ENCODE measurements around the gene SLC43A1. TPM values are rescaled to one million over a fixed set of nuclear protein-coding genes. Genes with fewer than 3 reads are reported as not detected.
A peak's percentile ranks its signal among the peaks of the same experiment; 100 is the strongest.
"Not testable (repeated sequence)": the region's sequence is repeated elsewhere in the genome, so short reads cannot be mapped to it uniquely, and the experiment has no call there.

SLC43A1 gene
- polyA plus RNA-seq, 3 donors: 5.4 to 6.2 (median 5.8) TPM

- H2AFZ ChIP-seq (ENCODE audit: insufficient read depth, low read depth, low read length, poor library complexity, severe bottlenecking): no peak overlapping the region
- Mint-ChIP-seq H3K9me3 (no peaks in the 10 kb centered on the region), H3K36me3 (peaks cover 0 to 6% of the 10 kb centered on the region in 2 donors), H3K27ac (no peak overlapping the region), H3K4me1 (no peaks in the 10 kb centered on the region), H3K27me3 (ENCODE audit: low read depth in 3 of 3) (peaks cover 0 to 5% (median 0%) of the 10 kb centered on the region in 3 donors), H3K4me3 (no peak overlapping the region)
- H3K9me3 ChIP-seq (replicated peaks in 1 of 2; ENCODE audit: control insufficient read depth in 1 of 2, insufficient read depth in 1 of 2, low read length in 2 of 2): no peaks in the 10 kb centered on the region
- no peak overlapping the region for H3K9ac ChIP-seq (ENCODE audit: insufficient read depth, low read length, poor library complexity, severe bottlenecking)
- intact Hi-C loops (cut with micrococcal nuclease): loop anchor here in 1 of 2 donors (10.0 kb wide), 1 partner anchor 165 kb away; no protein-coding TSS in a partner anchor
- no peaks in the 10 kb centered on the region for H3K36me3 ChIP-seq (replicated peaks in 1 of 2; ENCODE audit: control insufficient read depth in 1 of 2, insufficient read depth in 2 of 2, low read length in 2 of 2)
- H3K27me3 ChIP-seq (ENCODE audit: control insufficient read depth in 2 of 2, insufficient read depth in 2 of 2, low read length in 2 of 2): no peaks in the 10 kb centered on the region
- 100% methylated on average over 1 of the region's 1 CpG for WGBS (ENCODE audit: insufficient coverage)
- H3K27ac ChIP-seq (ENCODE audit: low read depth in 1 of 2, low read length in 2 of 2): no peak overlapping the region
- no peak overlapping the region for H3K4me2 ChIP-seq (replicated peaks; ENCODE audit: extremely low read depth, low read length, poor library complexity, severe bottlenecking)
- TF ChIP-seq CTCF (IDR thresholded peaks at IDR 0.05): no peak
- no peak overlapping the region for H3K4me3 ChIP-seq (replicated peaks in 1 of 3; ENCODE audit: low read depth in 2 of 3, low read length in 3 of 3)
- H3K79me2 ChIP-seq (ENCODE audit: insufficient read depth, low read length): no peaks in the 10 kb centered on the region
- H3K4me1 ChIP-seq (ENCODE audit: control insufficient read depth in 1 of 2, insufficient read depth in 2 of 2, low read length in 2 of 2): no peaks in the 10 kb centered on the region
- no peaks in the 10 kb centered on the region for H4K20me1 ChIP-seq (ENCODE audit: insufficient read depth, low read length)
- no peak for DNase-seq
Observed at GRCh38 chr11:57539342-57539741, 23.8 kb upstream of the SLC43A1 start.

- Mint-ChIP-seq H3K27ac (peak within 1 kb of the TSS in 2 of 7 donors; percentile 38 to 70), H3K9me3 (no peaks in the 10 kb centered on the region), H3K4me1 (no peaks in the 10 kb centered on the region), H3K36me3 (peaks cover 0 to 4% of the 10 kb centered on the region in 2 donors), H3K4me3 (no peak within 1 kb of the TSS), H3K27me3 (ENCODE audit: low read depth in 3 of 3) (peaks cover 0 to 1% (median 0%) of the 10 kb centered on the region in 3 donors)
- Histone ChIP-seq H3K4me3 (replicated peaks in 1 of 3; ENCODE audit: low read depth in 2 of 3, low read length in 3 of 3) (no peak within 1 kb of the TSS), H3K9me3 (replicated peaks in 1 of 2; ENCODE audit: control insufficient read depth in 1 of 2, insufficient read depth in 1 of 2, low read length in 2 of 2) (no peaks in the 10 kb centered on the region), H4K20me1 (ENCODE audit: insufficient read depth, low read length) (no peaks in the 10 kb centered on the region), H3K36me3 (replicated peaks in 1 of 2; ENCODE audit: control insufficient read depth in 1 of 2, insufficient read depth in 2 of 2, low read length in 2 of 2) (no peaks in the 10 kb centered on the region), H3K4me2 (replicated peaks; ENCODE audit: extremely low read depth, low read length, poor library complexity, severe bottlenecking) (no peak within 1 kb of the TSS), H3K27ac (ENCODE audit: low read depth in 1 of 2, low read length in 2 of 2) (no peak within 1 kb of the TSS), H3K4me1 (ENCODE audit: control insufficient read depth in 1 of 2, insufficient read depth in 2 of 2, low read length in 2 of 2) (no peaks in the 10 kb centered on the region), H3K9ac (ENCODE audit: insufficient read depth, low read length, poor library complexity, severe bottlenecking) (no peak within 1 kb of the TSS), H3K79me2 (ENCODE audit: insufficient read depth, low read length) (no peaks in the 10 kb centered on the region), H2AFZ (ENCODE audit: insufficient read depth, low read depth, low read length, poor library complexity, severe bottlenecking) (no peak within 1 kb of the TSS), H3K27me3 (ENCODE audit: control insufficient read depth in 2 of 2, insufficient read depth in 2 of 2, low read length in 2 of 2) (no peaks in the 10 kb centered on the region)
- DNase-seq: no peak
- intact Hi-C loops (cut with micrococcal nuclease): loop anchor here in 1 of 2 donors (10.0 kb wide), 1 partner anchor 168 kb away; no protein-coding TSS in a partner anchor
- WGBS (ENCODE audit: insufficient coverage): 92% methylated on average over 11 of the region's 14 CpGs
- TF ChIP-seq CTCF (IDR thresholded peaks at IDR 0.05): no peak
Observed at GRCh38 chr11:57536947-57537619, 21.6 kb upstream of the SLC43A1 start, which contains the start of gene SMTNL1. TSS of gene SMTNL1 (plus strand) at chr11:57537595. CDS start at chr11:57542643, 5,048 bp downstream.

- H3K9ac ChIP-seq (ENCODE audit: insufficient read depth, low read length, poor library complexity, severe bottlenecking); H3K36me3 Mint-ChIP-seq; H3K4me3 ChIP-seq (replicated peaks in 1 of 3; ENCODE audit: low read depth in 2 of 3, low read length in 3 of 3); H4K20me1 ChIP-seq (ENCODE audit: insufficient read depth, low read length); H3K9me3 Mint-ChIP-seq; H3K36me3 ChIP-seq (replicated peaks in 1 of 2; ENCODE audit: control insufficient read depth in 1 of 2, insufficient read depth in 2 of 2, low read length in 2 of 2); H3K4me3 Mint-ChIP-seq; DNase-seq; H3K27ac ChIP-seq (ENCODE audit: low read depth in 1 of 2, low read length in 2 of 2); H2AFZ ChIP-seq (ENCODE audit: insufficient read depth, low read depth, low read length, poor library complexity, severe bottlenecking); H3K27ac Mint-ChIP-seq; H3K9me3 ChIP-seq (replicated peaks in 1 of 2; ENCODE audit: control insufficient read depth in 1 of 2, insufficient read depth in 1 of 2, low read length in 2 of 2); H3K27me3 ChIP-seq (ENCODE audit: control insufficient read depth in 2 of 2, insufficient read depth in 2 of 2, low read length in 2 of 2); H3K4me2 ChIP-seq (replicated peaks; ENCODE audit: extremely low read depth, low read length, poor library complexity, severe bottlenecking); H3K27me3 Mint-ChIP-seq (ENCODE audit: low read depth in 3 of 3): not testable (repeated sequence)
- H3K4me1 ChIP-seq (ENCODE audit: control insufficient read depth in 1 of 2, insufficient read depth in 2 of 2, low read length in 2 of 2): peaks cover 16 to 19% of the 10 kb centered on the region in 2 donors
- WGBS (ENCODE audit: insufficient coverage): 100% methylated on average over 4 of the region's 7 CpGs
- peaks cover 12% of the 10 kb centered on the region for H3K79me2 ChIP-seq (ENCODE audit: insufficient read depth, low read length)
- peaks cover 17% of the 10 kb centered on the region for H3K4me1 Mint-ChIP-seq
- intact Hi-C loops (cut with micrococcal nuclease): loop anchor here in 1 of 2 donors (10.0 kb wide), 1 partner anchor 170 kb away; no protein-coding TSS in a partner anchor
Observed at GRCh38 chr11:57534449-57534848, 18.9 kb upstream of the SLC43A1 start.
